Activated T-cell treated with anti-CD3 and anti-CD28 coated beads, Interleukin-2, amount 50 U/mL, for 24 hours (primary cell): ENCODE measurements around the gene KLHDC3.
"Not testable (repeated sequence)": the region's sequence is repeated elsewhere in the genome, so short reads cannot be mapped to it uniquely, and the experiment has no call there.

Experiments
- DNase-seq: peaks from one replicate; pipeline ENCODE4 v3.0.0-alpha.2; 2020
- H3K27ac Mint-ChIP-seq: 2 replicates; pipeline ENCODE4 v1.8.0; 2020; ENCODE audit warnings: mild to moderate bottlenecking, mixed read lengths
- H3K27me3 Mint-ChIP-seq: 2 replicates; pipeline ENCODE4 v1.8.0; 2020; ENCODE audit warnings: mixed read lengths
- H3K36me3 Mint-ChIP-seq: 2 replicates; pipeline ENCODE4 v1.8.0; 2020; ENCODE audit warnings: low read depth, mixed read lengths
- H3K4me1 Mint-ChIP-seq: 2 replicates; pipeline ENCODE4 v1.8.0; 2020; ENCODE audit warnings: low read depth, mixed read lengths
- H3K4me3 Mint-ChIP-seq: 2 replicates; pipeline ENCODE4 v1.8.0; 2020; ENCODE audit warnings: mild to moderate bottlenecking, moderate library complexity, mixed read lengths
- H3K9me3 Mint-ChIP-seq: 2 replicates; pipeline ENCODE4 v1.8.0; 2020; ENCODE audit warnings: mixed read lengths

Gene KLHDC3

DNA sequence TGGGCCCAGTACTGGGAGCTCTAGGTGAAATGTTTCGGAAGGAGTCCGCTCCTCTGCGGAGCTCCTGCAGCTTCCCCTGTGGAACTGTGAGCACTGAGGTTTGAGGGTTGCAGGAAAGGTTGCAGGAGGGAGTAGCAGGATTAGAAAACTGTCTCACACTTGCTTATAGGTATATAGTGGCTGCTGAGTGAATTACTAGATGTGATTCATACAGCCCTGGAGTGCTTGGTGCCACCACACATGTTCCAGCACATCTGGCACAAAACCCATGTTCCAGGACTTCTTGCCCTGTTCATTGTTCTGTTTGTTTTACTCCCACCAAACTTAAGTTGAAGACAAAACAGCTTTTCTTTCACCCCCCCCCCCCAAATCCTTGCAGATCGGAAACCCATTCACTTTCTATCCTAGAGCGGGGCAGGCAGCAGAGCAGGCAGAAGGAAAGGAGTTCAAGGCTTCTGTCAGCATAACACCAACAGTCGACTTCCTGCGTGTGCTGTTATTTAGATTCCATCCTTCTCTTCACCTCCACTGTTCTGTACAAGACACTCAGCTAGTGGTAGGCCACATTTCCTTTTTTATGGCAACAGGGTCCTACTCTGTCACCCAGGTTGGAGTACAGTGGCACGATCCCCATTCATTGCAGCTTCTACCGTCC, 34.4 kb upstream of the KLHDC3 start:
- peaks cover 50% of the 10 kb centered on the region for H3K4me1 Mint-ChIP-seq
- H3K36me3 Mint-ChIP-seq = peaks cover 32% of the 10 kb centered on the region
- H3K27me3 Mint-ChIP-seq = no peaks in the 10 kb centered on the region
- H3K9me3 Mint-ChIP-seq = no peaks in the 10 kb centered on the region
- no peak for DNase-seq
- peak overlapping the region; percentile 95 for H3K27ac Mint-ChIP-seq
- H3K4me3 Mint-ChIP-seq = peak overlapping the region; percentile 82

DNA sequence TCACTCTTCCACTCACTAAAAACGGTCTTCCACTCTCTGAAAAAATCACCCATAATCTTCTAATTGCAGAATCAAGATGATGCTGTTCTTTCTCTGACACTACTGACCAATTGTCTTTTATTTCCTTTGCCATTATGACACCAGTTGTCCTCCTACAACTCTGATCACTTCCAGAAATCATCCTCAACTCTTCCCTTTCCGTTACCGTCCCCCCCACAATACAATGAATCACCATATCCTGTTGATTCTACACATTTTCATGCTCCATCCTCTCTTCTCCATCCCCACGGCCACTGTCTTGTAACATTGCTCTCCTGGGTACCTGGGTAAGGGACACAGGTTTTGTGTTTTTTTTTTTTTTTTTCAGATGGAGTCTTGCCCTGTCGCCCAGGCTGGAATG, 32.2 kb upstream of the KLHDC3 start:
- DNase-seq = no peak
- peaks cover 52% of the 10 kb centered on the region for H3K4me1 Mint-ChIP-seq
- no peaks in the 10 kb centered on the region for H3K27me3 Mint-ChIP-seq
- H3K36me3 Mint-ChIP-seq = peaks cover 25% of the 10 kb centered on the region
- peak overlapping the region; percentile 13 for H3K27ac Mint-ChIP-seq
- H3K4me3 Mint-ChIP-seq = no peak overlapping the region
- no peaks in the 10 kb centered on the region for H3K9me3 Mint-ChIP-seq

DNA sequence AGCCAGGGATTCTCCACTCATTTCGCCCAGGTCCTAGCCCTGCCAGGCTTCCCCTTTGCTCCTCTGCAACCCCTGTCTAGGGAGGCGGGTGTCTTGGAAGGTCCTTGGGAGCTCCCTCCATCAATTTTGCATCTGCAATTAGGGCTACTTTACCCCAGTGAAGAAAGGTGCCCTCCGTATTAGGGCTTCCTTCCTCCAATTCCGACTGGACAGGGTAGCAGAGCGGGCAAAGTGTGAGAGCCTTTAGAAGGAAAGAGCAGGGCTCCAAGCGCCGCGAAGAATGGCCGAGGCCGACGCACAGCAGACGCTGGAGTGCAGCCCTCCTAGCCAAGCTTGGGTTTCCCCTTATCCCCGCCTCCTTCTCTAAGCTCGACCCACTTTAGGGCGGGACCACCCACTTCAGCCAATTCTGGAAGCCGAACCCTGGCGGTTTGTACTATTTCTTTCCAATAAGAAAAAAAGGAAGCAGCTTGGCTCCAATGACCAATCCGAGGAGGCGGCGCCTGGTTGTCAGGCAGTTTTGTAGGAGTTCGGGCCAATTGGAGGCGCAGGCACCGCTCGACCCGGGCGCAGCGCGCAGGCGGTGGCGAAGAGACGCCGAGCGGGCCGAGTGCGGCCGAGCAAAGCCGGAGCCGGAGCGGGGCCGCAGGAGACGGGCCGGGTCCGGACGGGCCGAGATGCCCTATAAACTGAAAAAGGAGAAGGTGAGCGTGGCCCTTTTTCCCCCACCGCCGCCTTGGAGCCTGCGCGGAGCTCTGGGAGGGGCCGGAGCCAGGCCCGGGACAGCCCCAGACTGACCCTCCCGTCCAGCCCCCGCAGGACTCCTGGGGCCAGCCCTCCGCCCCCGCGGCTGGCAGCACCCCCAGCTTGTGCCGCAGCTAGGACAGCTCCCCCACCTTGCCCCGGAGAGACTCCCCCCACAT, 29.8 kb upstream of the KLHDC3 start, which contains the start of gene PPP2R5D:
PPP2R5D (plus strand) TSS at position 570 of the 923 bp plus-strand sequence; CDS start at position 678, 108 bp downstream.
- peak within 1 kb of the TSS; percentile 84 for H3K4me3 Mint-ChIP-seq
- peak; percentile 95 for DNase-seq
- peaks cover 33% of the 10 kb centered on the region for H3K36me3 Mint-ChIP-seq
- H3K4me1 Mint-ChIP-seq = peaks cover 63% of the 10 kb centered on the region
- no peaks in the 10 kb centered on the region for H3K27me3 Mint-ChIP-seq
- H3K27ac Mint-ChIP-seq = peak within 1 kb of the TSS; percentile 87
- no peaks in the 10 kb centered on the region for H3K9me3 Mint-ChIP-seq

DNA sequence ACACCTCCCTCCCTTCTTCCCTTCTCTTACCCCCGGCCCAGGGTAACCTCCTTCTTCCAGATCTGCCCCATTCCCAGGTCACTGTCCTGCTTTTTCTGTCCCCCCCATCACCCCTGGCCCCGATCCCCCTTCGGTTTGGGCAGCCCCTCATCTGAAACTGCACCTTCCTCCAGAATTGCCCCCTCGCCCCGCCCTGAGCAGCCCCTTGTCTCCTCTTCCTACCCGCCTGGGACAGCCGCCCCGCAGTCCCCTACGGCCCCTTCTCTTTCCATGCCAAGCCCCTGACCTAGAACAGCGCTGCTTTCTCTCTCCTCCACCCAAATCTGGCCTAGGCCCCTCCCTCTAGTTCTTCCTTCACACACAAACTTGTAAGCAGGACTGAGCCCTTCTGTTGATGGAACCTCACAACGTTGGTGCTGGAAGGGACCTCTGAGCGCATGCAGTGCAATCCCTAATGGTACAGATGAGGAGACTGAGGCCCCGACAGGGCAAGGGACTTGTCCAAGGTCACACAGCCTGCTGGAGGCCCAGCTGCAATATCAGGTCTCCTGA, 29.0 kb upstream of the KLHDC3 start:
- H3K4me3 Mint-ChIP-seq = peak overlapping the region; percentile 84
- DNase-seq = peak; percentile 47
- H3K4me1 Mint-ChIP-seq = peaks cover 60% of the 10 kb centered on the region
- no peaks in the 10 kb centered on the region for H3K9me3 Mint-ChIP-seq
- peak overlapping the region; percentile 87 for H3K27ac Mint-ChIP-seq
- peaks cover 41% of the 10 kb centered on the region for H3K36me3 Mint-ChIP-seq
- no peaks in the 10 kb centered on the region for H3K27me3 Mint-ChIP-seq

DNA sequence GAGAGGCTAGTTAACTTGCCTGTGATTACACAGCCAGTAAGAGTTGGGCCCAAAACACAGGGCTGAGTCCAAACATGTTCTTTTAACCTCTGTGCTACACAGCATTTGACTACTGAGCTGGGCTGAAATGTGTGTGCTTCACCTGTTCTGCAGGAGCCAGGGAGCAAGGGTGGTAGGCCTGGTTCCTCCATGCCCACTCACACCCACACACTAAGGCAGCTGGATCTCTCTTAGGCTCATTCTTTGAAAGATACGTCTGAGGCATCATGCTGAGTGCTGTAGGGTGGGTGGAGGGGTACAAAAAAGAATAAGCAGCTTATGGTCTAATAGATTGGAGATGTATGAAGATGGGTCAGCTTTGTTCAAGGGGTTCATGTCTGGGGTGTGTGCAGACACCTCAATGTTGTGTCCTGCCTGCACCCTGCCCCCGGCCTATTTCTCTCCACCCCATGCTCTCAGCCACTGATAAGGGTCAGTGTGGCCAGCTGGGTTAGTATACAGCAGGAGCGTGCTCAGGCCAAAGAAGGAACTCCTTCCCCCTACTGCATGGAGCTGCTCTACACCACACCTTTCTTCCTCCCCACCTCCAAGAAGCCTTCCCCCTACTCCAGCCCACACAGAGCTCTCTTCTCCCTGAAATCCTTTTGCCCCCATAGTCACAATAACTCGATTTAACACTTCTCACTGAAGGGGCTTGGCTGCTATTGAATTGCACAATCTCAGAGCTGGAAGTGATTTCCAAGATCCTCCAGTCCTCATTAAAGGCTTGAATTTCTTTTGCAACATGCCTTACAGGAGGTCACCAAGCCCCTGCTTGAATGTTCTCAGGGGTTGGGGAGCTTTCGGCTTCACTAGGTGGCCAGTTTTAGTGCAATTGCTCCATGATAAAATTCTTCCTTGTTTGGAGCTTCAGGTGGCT, 26.3 kb upstream of the KLHDC3 start:
- no peak overlapping the region for H3K4me3 Mint-ChIP-seq
- DNase-seq = no peak
- H3K27me3 Mint-ChIP-seq = no peaks in the 10 kb centered on the region
- H3K27ac Mint-ChIP-seq = no peak overlapping the region
- peaks cover 55% of the 10 kb centered on the region for H3K4me1 Mint-ChIP-seq
- H3K36me3 Mint-ChIP-seq = peaks cover 57% of the 10 kb centered on the region
- H3K9me3 Mint-ChIP-seq = no peaks in the 10 kb centered on the region

DNA sequence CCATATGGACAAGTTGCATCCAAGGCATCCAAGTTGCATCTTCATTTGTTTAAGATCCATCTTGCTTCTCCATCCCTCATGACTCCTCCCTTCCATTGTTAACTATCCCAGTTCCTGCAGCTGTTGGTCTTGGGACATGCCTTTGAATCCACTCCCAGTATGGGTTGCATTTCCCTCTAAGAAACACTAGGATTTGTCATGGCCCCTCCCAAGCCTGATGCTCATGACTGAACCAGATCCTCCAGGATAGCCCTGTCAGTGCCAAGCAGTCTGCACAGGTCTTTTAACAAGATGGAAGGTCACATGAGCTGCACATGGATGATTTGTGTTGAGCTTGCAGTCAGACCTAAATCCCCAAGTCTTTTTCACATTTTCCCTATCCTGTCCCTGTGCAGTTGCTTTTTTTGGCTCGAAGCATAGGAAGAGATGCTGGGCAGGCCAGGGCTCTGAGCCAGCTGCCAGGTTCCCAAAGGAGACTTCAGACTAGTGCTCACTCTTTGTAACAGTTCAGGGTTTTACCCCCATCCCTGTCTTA, 25.5 kb upstream of the KLHDC3 start:
- no peak for DNase-seq
- H3K27me3 Mint-ChIP-seq = no peaks in the 10 kb centered on the region
- H3K27ac Mint-ChIP-seq = no peak overlapping the region
- H3K36me3 Mint-ChIP-seq = peaks cover 61% of the 10 kb centered on the region
- no peaks in the 10 kb centered on the region for H3K9me3 Mint-ChIP-seq
- H3K4me3 Mint-ChIP-seq = no peak overlapping the region
- peaks cover 56% of the 10 kb centered on the region for H3K4me1 Mint-ChIP-seq

DNA sequence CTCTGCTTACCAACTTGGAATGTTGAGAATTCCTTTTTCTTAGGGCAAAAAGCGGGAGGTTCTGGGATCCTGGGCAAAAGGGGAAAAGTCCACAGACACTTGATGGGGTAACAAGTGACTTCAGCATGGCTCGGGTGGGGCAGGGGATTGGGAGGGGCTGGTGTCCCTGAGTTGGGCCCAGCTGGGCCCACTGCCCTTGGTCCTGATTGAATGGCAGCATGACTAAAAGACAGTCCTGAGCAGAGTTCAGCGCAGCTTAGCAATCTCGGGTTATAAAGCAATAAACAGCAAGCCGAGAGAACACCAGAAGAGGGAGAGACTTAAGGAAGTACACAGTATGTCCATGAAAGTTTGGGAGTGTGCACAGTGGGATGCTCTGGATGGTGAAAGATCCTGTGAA, 24.1 kb upstream of the KLHDC3 start:
- Mint-ChIP-seq H3K4me3 (no peak overlapping the region), H3K36me3 (peaks cover 66% of the 10 kb centered on the region), H3K27ac (no peak overlapping the region), H3K4me1 (peaks cover 53% of the 10 kb centered on the region), H3K27me3 (no peaks in the 10 kb centered on the region), H3K9me3 (no peaks in the 10 kb centered on the region)
- DNase-seq = no peak

DNA sequence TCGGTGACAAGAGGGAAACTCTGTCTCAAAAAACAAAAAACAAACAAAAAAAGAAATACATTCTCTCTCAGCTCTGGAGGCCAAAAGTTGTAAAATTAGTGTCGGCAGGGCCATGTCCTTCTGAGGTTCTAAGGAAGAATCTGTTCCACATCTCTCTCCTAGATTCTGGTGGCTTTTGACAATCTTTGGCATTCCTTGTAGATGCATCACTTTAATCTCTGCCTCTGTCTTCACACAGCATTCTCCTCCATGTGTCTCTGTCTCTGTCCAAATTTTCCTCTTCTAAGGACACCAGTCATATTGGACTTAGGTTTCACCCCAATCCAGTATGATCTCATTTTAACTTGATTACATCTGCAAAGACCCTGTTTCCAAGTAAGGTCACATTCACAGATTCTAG, 20.6 kb upstream of the KLHDC3 start:
- Mint-ChIP-seq H3K4me3 (no peak overlapping the region), H3K27me3 (no peaks in the 10 kb centered on the region), H3K27ac (peak overlapping the region; percentile 5), H3K9me3 (no peaks in the 10 kb centered on the region), H3K4me1 (peaks cover 27% of the 10 kb centered on the region), H3K36me3 (peaks cover 44% of the 10 kb centered on the region)
- DNase-seq = no peak

DNA sequence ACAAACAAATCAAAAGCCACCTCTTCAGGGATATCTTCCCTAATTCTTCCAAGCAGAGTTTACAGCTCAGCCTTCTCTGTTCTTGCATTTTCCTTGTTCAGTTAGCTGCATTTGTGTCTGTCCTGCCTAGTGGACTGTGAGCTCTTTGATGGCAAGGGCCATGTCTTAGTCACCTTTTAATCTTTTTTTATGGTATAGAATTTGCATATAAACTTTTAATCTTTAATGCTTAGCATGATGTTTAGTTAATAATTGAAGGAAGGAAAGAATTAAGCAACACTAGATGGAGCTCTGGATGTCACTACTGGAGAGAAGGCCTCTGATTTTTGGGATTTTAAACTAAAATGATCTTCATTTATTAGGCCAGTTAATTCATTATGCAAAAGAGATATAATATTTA, 17.5 kb upstream of the KLHDC3 start:
- Mint-ChIP-seq H3K27me3 (no peaks in the 10 kb centered on the region), H3K36me3 (peaks cover 23% of the 10 kb centered on the region), H3K27ac (no peak overlapping the region), H3K9me3 (no peaks in the 10 kb centered on the region), H3K4me3 (no peak overlapping the region), H3K4me1 (peaks cover 11% of the 10 kb centered on the region)
- DNase-seq = no peak

DNA sequence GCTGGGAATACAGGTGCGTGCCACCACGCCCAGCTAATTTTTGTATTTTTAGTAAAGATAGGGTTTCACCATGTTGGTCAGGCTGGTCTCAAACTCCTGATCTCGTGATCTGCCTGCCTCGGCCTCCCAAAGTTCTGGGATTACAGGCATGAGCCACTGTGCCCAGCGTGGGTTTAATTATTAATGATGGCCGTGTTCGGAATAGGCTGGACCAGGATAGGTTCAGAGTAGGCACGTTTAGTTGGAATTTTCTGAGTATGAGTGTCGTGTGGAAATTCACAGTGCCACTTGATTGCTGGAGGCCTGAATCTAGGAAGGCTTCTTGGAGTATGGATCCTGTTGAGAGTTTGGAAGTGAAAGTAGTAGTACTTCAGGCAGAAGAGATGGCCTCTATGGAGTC, 15.8 kb upstream of the KLHDC3 start:
- not testable (repeated sequence) for H3K27me3 Mint-ChIP-seq, DNase-seq, H3K27ac Mint-ChIP-seq, H3K9me3 Mint-ChIP-seq, H3K4me3 Mint-ChIP-seq
- H3K36me3 Mint-ChIP-seq = peaks cover 21% of the 10 kb centered on the region
- peaks cover 11% of the 10 kb centered on the region for H3K4me1 Mint-ChIP-seq

DNA sequence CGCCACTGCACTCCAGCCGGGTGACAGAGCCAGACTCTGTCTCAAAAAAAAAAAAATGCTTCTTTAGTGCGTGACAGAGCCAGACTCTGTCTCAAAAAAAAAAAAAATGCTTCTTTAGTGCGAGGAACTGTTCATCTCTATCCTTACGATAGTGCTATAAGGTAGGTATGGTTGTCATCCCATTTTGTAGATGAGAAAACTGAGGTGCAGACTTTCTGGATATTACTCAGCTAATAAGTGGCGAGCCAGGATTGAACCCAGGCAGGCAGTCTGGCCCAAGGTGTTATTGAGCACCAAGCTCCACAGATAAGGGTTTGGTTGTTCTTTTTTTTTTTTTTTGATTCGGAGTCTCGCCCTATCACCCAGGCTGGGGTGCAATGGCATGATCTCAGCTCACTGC, 12.2 kb upstream of the KLHDC3 start:
- Mint-ChIP-seq H3K4me3 (no peak overlapping the region), H3K9me3 (no peaks in the 10 kb centered on the region), H3K4me1 (peaks cover 4% of the 10 kb centered on the region), H3K27ac (no peak overlapping the region), H3K36me3 (peaks cover 26% of the 10 kb centered on the region), H3K27me3 (no peaks in the 10 kb centered on the region)
- DNase-seq = no peak

DNA sequence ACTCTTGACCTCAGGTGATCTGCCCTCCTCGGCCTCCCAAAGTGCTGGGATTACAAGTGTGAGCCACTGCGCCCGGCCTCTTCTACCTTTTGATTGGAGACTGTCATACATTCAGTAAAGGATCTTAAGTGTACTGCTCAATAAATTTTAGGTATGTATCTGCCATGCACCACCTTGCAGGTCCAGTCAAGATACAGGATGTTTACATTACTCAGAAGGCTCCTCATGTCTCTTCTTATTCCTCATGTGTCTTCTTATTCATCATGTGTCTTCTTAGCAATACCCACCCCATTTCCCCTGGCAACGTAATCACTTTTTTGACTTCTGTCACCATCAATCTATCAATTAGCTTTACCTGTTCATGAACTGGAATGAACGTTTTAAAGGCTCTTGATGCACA, 8.2 kb upstream of the KLHDC3 start:
- no peaks in the 10 kb centered on the region for H3K27me3 Mint-ChIP-seq
- no peak for DNase-seq
- peak overlapping the region; percentile 42 for H3K27ac Mint-ChIP-seq
- no peaks in the 10 kb centered on the region for H3K9me3 Mint-ChIP-seq
- H3K4me1 Mint-ChIP-seq = peaks cover 4% of the 10 kb centered on the region
- H3K4me3 Mint-ChIP-seq = no peak overlapping the region
- peaks cover 60% of the 10 kb centered on the region for H3K36me3 Mint-ChIP-seq

DNA sequence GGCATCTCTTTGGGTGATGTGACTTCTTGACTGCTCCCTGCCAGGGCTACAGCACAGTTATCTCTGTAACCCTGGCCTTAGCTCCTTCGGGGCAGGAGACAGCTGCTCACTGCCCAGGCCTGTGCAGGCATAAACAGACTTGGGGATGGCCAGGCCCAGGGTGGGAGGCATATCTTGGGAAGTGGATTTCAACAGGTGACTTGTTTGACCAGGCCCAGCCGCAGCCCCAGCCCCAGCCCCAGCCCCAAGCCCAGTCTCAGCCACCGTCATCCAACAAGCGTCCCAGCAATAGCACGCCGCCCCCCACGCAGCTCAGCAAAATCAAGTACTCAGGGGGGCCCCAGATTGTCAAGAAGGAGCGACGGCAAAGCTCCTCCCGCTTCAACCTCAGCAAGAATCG, 7.8 kb upstream of the KLHDC3 start:
- Mint-ChIP-seq H3K36me3 (peaks cover 64% of the 10 kb centered on the region), H3K4me3 (no peak overlapping the region), H3K27me3 (no peaks in the 10 kb centered on the region), H3K4me1 (peaks cover 8% of the 10 kb centered on the region), H3K9me3 (no peaks in the 10 kb centered on the region), H3K27ac (no peak overlapping the region)
- DNase-seq = no peak

DNA sequence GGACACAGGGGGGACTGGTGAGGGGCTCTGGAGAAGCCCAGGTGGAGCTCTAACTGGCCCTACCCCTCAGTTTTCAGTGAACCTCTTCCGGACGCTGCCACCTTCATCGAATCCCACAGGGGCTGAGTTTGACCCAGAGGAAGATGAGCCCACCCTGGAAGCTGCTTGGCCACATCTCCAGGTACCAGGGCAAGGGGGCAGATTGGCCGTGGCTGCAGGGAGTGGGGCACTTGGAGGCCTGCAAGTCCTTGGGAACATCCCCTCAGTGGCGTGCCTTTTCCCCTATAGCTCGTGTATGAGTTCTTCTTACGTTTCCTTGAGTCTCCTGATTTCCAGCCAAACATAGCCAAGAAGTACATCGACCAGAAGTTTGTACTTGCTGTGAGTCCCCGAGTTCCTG, 6.9 kb upstream of the KLHDC3 start:
- H3K27me3 Mint-ChIP-seq = no peaks in the 10 kb centered on the region
- H3K27ac Mint-ChIP-seq = no peak overlapping the region
- H3K4me1 Mint-ChIP-seq = peaks cover 17% of the 10 kb centered on the region
- peaks cover 73% of the 10 kb centered on the region for H3K36me3 Mint-ChIP-seq
- no peaks in the 10 kb centered on the region for H3K9me3 Mint-ChIP-seq
- no peak overlapping the region for H3K4me3 Mint-ChIP-seq
- no peak for DNase-seq
